K562 (cell line): Measurements from ENCODE around the gene SP4. TPM values are rescaled to one million over a fixed set of nuclear protein-coding genes. Genes with fewer than 3 reads are reported as not detected.

Experiments
- CEBPG ChIP-seq, 3 experiments: fragments of 200-800 bp in 1 of 3; sonication (Bioruptor generic) in 1 of 3; sonication (generic) in 1 of 3; formaldehyde crosslinking in 1 of 3; IDR thresholded peaks in 2 of 3; conservative IDR thresholded peaks in 1 of 3; 2 replicates each; pipeline versions ENCODE4 v1.6.1 to v1.8.0; 2016 to 2022; ENCODE audit warnings: missing compliant biosample characterization in 2 of 3, missing genetic modification characterization in 2 of 3, mild to moderate bottlenecking in 1 of 3, missing genetic modification reagents in 1 of 3
- CHCHD3 ChIP-seq: fragments of 250-450 bp; sonication (Bioruptor Pico); IDR thresholded peaks from 2 replicates; pipeline ENCODE4 v2.1.2; 2022; ENCODE audit warnings: mild to moderate bottlenecking
- DDX20 ChIP-seq: fragments of 450-650 bp; IDR thresholded peaks from 2 replicates; pipeline ENCODE4 v1.6.1; 2016; ENCODE audit warnings: missing genetic modification characterization, low read depth, mild to moderate bottlenecking, missing compliant biosample characterization, moderate library complexity
- FOXJ2 ChIP-seq: fragments of 200-800 bp; sonication (Bioruptor generic); IDR thresholded peaks from 2 replicates; pipeline ENCODE4 v1.6.1; 2016; ENCODE audit warnings: missing genetic modification characterization, missing compliant biosample characterization
- HDAC1 ChIP-seq, 2 experiments: fragments of 450-650 bp; IDR thresholded peaks; 2 replicates each; pipeline ENCODE4 v1.6.1; 2016 to 2017; ENCODE audit warnings: inconsistent platforms in 1 of 2, mild to moderate bottlenecking in 1 of 2, moderate library complexity in 1 of 2
- MAFK ChIP-seq: IDR thresholded peaks from 2 replicates; pipeline ENCODE4 v1.6.1; 2011; ENCODE audit warnings: low read length, improper control_type of control experiment
- PCBP2 ChIP-seq: fragments of 200-400 bp; formaldehyde crosslinking; IDR thresholded peaks from 2 replicates; pipeline ENCODE4 v1.6.1; 2018; ENCODE audit warnings: low read length, low read depth, mild to moderate bottlenecking, moderate library complexity; ENCODE audit not compliant: poor library complexity, severe bottlenecking
- POLR2H ChIP-seq: IDR thresholded peaks from 2 replicates; pipeline ENCODE4 v1.6.1; 2016; ENCODE audit warnings: missing genetic modification characterization, low read depth, mild to moderate bottlenecking, control low read depth, missing compliant biosample characterization, moderate library complexity
- RCOR1 ChIP-seq, 2 experiments: IDR thresholded peaks; 2 replicates each; pipeline ENCODE4 v1.6.1; 2012; ENCODE audit warnings: low read depth in 2 of 2, low read length in 2 of 2, borderline replicate concordance in 1 of 2, improper control_type of control experiment in 1 of 2
- RFX1 ChIP-seq: fragments of 450-650 bp; IDR thresholded peaks from 2 replicates; pipeline ENCODE4 v1.6.1; 2016; ENCODE audit warnings: mild to moderate bottlenecking, moderate library complexity
- SETDB1 ChIP-seq: IDR thresholded peaks from one replicate; pipeline ENCODE4 v1.6.1; 2012; ENCODE audit warnings: low read length, control low read depth, inconsistent platforms
- SOX6 ChIP-seq: fragments of 450-650 bp; IDR thresholded peaks from 2 replicates; pipeline ENCODE4 v1.6.1; 2014; ENCODE audit warnings: mild to moderate bottlenecking
- TEAD4 ChIP-seq, 2 experiments: sonication (generic) in 1 of 2; formaldehyde crosslinking in 1 of 2; IDR thresholded peaks; 2 replicates each; pipeline versions ENCODE4 v1.6.1 to v1.8.0; 2012 to 2022; ENCODE audit warnings: borderline replicate concordance in 1 of 2, inconsistent platforms in 1 of 2, low read length in 1 of 2, mild to moderate bottlenecking in 1 of 2, missing genetic modification reagents in 1 of 2
- ZKSCAN1 ChIP-seq: fragments of 150-350 bp; IDR thresholded peaks from 2 replicates; pipeline ENCODE4 v1.6.1; 2016; ENCODE audit warnings: low read depth, low read length
- ZNF165 ChIP-seq: fragments of 250-450 bp; sonication (Bioruptor Pico); IDR thresholded peaks from 2 replicates; pipeline ENCODE4 v1.4.0; 2020; ENCODE audit warnings: borderline replicate concordance
- ZNF354B ChIP-seq: fragments of 250-450 bp; sonication (Bioruptor Pico); IDR thresholded peaks from 2 replicates; pipeline ENCODE4 v1.4.0; 2020
- ZNF395 ChIP-seq: fragments of 200-800 bp; sonication (Bioruptor generic); IDR thresholded peaks from 2 replicates; pipeline ENCODE4 v1.6.1; 2017; ENCODE audit warnings: missing genetic modification characterization, missing compliant biosample characterization
- ZNF507 ChIP-seq: conservative IDR thresholded peaks from 2 replicates; pipeline ENCODE4 v1.6.1; 2017; ENCODE audit warnings: missing genetic modification characterization, missing compliant biosample characterization
- ZNF561 ChIP-seq: fragments of 450-650 bp; formaldehyde crosslinking; conservative IDR thresholded peaks from 2 replicates; pipeline ENCODE4 v1.4.0; 2020; ENCODE audit warnings: mild to moderate bottlenecking, moderate library complexity
- polyA plus RNA-seq, 8 experiments: library from polyadenylated mRNA; depleted of rRNA in 4 of 8; stranded (reverse) in 5 of 8; unstranded in 3 of 8; fragments of >200 nt; fragmentation: Nextera tagmentation in 2 of 8; fragmentation: Illumina TruSeq in 1 of 8; extraction: Ambion mirVana in 2 of 8; extraction: Trizol in 1 of 8; gene quantifications; 2 replicates each; pipeline versions ENCODE4 v1.2.1 to v1.2.3, GENCODE V29; 2011 to 2014; ENCODE audit warnings: inconsistent platforms in 1 of 8, missing spikeins in 1 of 8
- total RNA-seq, 7 experiments: library from RNA; depleted of rRNA in 6 of 7; stranded (reverse); fragments of >200 nt in 6 of 7; fragmentation: Illumina TruSeq in 2 of 7; extraction: Trizol in 2 of 7; gene quantifications; 2 replicates each; pipeline versions ENCODE4 v1.2.1 to v1.2.3, GENCODE V29; 2011 to 2021; ENCODE audit warnings: low replicate concordance in 1 of 7
- TF ChIP-seq, protein P1 (sequence below), 2 experiments: fragments of 450-650 bp; conservative IDR thresholded peaks; 2 replicates each; pipeline ENCODE4 v1.6.1; 2017; ENCODE audit warnings: mild to moderate bottlenecking in 2 of 2, moderate library complexity in 2 of 2
- TF ChIP-seq, protein P2 (sequence below): fragments of 450-650 bp; IDR thresholded peaks from 2 replicates; pipeline ENCODE4 v1.6.1; 2016; ENCODE audit warnings: mild to moderate bottlenecking

SP4 gene
- total and polyA plus RNA-seq, 9 of the 15 experiments (the other 6 are each of a cell fraction or from before 2014, with no cell fraction given) = 2.4 to 9.4 (median 4.5) TPM

DNA sequence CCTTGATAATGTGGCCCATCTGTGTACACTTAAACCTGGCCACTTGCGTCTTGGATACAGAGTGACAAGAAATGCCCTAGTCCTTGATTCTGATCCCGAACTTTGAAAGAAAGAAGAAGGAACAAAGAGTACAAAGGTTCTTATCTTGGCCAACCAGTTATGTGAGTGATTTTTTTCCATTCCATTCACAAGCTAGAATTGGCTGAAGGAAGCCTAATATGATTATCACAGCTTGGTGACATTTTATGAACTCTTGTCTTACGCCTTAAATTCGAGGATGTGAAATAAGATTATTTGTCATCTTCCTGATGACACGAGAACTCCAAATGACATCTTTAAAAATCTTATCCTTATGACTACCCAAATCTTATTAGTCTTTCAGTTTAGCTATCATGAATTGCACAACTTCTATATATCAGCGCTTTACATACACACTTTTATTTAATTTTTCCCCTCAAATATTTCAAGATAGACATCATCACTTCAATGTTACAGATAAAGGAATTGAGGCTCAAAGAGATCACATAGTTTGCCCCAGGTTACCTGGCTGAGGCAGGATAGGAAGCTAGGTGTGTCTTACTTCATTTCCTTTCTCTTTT, 13.0 kb upstream of the SP4 start (continued):
- TF ChIP-seq CHCHD3 (no peak), ZNF165 (CRISPR knock-in tag) (no peak), PCBP2 (no peak), ZNF507 (tag) (no peak), SOX6 (peak; percentile 88), MAFK (no peak), FOXJ2 (tag) (peak; percentile 53; the same call in 1 of the 2 replicates), ZNF354B (no peak), ZKSCAN1 (no peak), CEBPG (CRISPR knock-in tag; IDR thresholded peaks at IDR 0.05) (no peak), CEBPG (tag; conservative IDR thresholded peaks at IDR 0.05 in 1 of 2, IDR thresholded peaks at IDR 0.05 in 1 of 2) (peak; percentile 20 to 63; a peak in 3 of 4 replicates), ZNF395 (CRISPR knock-in tag) (no peak), TEAD4 (IDR thresholded peaks at IDR 0.05; ENCODE audit: low read length) (peak; percentile 62), TEAD4 (CRISPR knock-in tag; IDR thresholded peaks at IDR 0.05; ENCODE audit: borderline replicate concordance) (no peak), RFX1 (no peak), DDX20 (no peak), POLR2H (tag) (no peak), ZNF561 (CRISPR knock-in tag) (no peak), SETDB1 (no peak), HDAC1 (IDR thresholded peaks at IDR 0.05) (peak in 1 of 2 experiments; percentile 23; a peak in 1 of 4 replicates), RCOR1 (IDR thresholded peaks at IDR 0.05; ENCODE audit: borderline replicate concordance in 1 of 2, low read depth in 2 of 2, low read length in 2 of 2) (peak in 1 of 2 experiments; percentile 25; a peak in 1 of 4 replicates)
- TF ChIP-seq, protein P1, sequence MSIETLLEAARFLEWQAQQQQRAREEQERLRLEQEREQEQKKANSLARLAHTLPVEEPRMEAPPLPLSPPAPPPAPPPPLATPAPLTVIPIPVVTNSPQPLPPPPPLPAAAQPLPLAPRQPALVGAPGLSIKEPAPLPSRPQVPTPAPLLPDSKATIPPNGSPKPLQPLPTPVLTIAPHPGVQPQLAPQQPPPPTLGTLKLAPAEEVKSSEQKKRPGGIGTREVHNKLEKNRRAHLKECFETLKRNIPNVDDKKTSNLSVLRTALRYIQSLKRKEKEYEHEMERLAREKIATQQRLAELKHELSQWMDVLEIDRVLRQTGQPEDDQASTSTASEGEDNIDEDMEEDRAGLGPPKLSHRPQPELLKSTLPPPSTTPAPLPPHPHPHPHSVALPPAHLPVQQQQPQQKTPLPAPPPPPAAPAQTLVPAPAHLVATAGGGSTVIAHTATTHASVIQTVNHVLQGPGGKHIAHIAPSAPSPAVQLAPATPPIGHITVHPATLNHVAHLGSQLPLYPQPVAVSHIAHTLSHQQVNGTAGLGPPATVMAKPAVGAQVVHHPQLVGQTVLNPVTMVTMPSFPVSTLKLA (conservative IDR thresholded peaks at IDR 0.05) = no peak
- TF ChIP-seq, protein P2, sequence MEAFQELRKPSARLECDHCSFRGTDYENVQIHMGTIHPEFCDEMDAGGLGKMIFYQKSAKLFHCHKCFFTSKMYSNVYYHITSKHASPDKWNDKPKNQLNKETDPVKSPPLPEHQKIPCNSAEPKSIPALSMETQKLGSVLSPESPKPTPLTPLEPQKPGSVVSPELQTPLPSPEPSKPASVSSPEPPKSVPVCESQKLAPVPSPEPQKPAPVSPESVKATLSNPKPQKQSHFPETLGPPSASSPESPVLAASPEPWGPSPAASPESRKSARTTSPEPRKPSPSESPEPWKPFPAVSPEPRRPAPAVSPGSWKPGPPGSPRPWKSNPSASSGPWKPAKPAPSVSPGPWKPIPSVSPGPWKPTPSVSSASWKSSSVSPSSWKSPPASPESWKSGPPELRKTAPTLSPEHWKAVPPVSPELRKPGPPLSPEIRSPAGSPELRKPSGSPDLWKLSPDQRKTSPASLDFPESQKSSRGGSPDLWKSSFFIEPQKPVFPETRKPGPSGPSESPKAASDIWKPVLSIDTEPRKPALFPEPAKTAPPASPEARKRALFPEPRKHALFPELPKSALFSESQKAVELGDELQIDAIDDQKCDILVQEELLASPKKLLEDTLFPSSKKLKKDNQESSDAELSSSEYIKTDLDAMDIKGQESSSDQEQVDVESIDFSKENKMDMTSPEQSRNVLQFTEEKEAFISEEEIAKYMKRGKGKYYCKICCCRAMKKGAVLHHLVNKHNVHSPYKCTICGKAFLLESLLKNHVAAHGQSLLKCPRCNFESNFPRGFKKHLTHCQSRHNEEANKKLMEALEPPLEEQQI = no peak
- TF ChIP-seq, all 486 proteins: peak for 26
